IgD-negative memory B cell (primary cell): ENCODE results near the gene RAI2. TPM values are rescaled to one million over a fixed set of nuclear protein-coding genes. Genes with fewer than 3 reads are reported as not detected.

Experiments used
- H3K27ac Mint-ChIP-seq, 3 donors: one replicate each; pipeline ENCODE4 v1.8.0; 2020 to 2022; ENCODE audit warnings: mild to moderate bottlenecking in 3 of 3, mixed read lengths in 3 of 3, moderate library complexity in 1 of 3
- H3K27me3 Mint-ChIP-seq: one replicate; pipeline ENCODE4 v1.8.0; 2021; ENCODE audit warnings: mixed read lengths
- H3K36me3 Mint-ChIP-seq: one replicate; pipeline ENCODE4 v1.8.0; 2020; ENCODE audit warnings: mild to moderate bottlenecking, mixed read lengths
- H3K4me1 Mint-ChIP-seq, 3 donors: one replicate each; pipeline ENCODE4 v1.8.0; 2020 to 2022; ENCODE audit warnings: mixed read lengths in 3 of 3, mild to moderate bottlenecking in 1 of 3
- H3K4me3 Mint-ChIP-seq, 4 donors: one replicate each; pipeline ENCODE4 v1.8.0; 2020 to 2022; ENCODE audit warnings: mild to moderate bottlenecking in 4 of 4, mixed read lengths in 4 of 4, moderate library complexity in 3 of 4
- H3K9me3 Mint-ChIP-seq, 3 donors: one replicate each; pipeline ENCODE4 v1.8.0; 2020 to 2021; ENCODE audit warnings: mixed read lengths in 3 of 3, mild to moderate bottlenecking in 1 of 3
- polyA plus RNA-seq: library from polyadenylated mRNA; unstranded; fragments of 300-500 nt; fragmentation: Illumina TruSeq; gene quantifications from one replicate; pipeline ENCODE4 v1.2.3, GENCODE V29; 2021

The RAI2 gene
- polyA plus RNA-seq, 1 donor from 2014 or later: not detected

GRCh38 chrX:17844236-17844635 is 16.9 kb downstream of the RAI2 start:
- Mint-ChIP-seq H3K4me1 (no peaks in the 10 kb centered on the region), H3K4me3 (no peak overlapping the region), H3K36me3 (no peaks in the 10 kb centered on the region), H3K9me3 (no peaks in the 10 kb centered on the region), H3K27ac (no peak overlapping the region), H3K27me3 (no peaks in the 10 kb centered on the region)

- H3K36me3 Mint-ChIP-seq: no peaks in the 10 kb centered on the region
Measured at GRCh38 chrX:17842769-17843525, 18.2 kb downstream of the RAI2 start.

GRCh38 chrX:17839269-17839668 is 21.8 kb downstream of the RAI2 start:
- Mint-ChIP-seq H3K27ac (no peak overlapping the region), H3K4me3 (no peak overlapping the region), H3K9me3 (no peaks in the 10 kb centered on the region), H3K4me1 (no peaks in the 10 kb centered on the region), H3K36me3 (no peaks in the 10 kb centered on the region), H3K27me3 (no peaks in the 10 kb centered on the region)

More at GRCh38 chrX:17842769-17843525, 18.2 kb downstream of the RAI2 start:
- H3K27me3 Mint-ChIP-seq: no peaks in the 10 kb centered on the region
- H3K27ac Mint-ChIP-seq: no peak overlapping the region
- H3K4me1 Mint-ChIP-seq: no peaks in the 10 kb centered on the region
- no peak overlapping the region for H3K4me3 Mint-ChIP-seq
- H3K9me3 Mint-ChIP-seq: no peaks in the 10 kb centered on the region

DNA sequence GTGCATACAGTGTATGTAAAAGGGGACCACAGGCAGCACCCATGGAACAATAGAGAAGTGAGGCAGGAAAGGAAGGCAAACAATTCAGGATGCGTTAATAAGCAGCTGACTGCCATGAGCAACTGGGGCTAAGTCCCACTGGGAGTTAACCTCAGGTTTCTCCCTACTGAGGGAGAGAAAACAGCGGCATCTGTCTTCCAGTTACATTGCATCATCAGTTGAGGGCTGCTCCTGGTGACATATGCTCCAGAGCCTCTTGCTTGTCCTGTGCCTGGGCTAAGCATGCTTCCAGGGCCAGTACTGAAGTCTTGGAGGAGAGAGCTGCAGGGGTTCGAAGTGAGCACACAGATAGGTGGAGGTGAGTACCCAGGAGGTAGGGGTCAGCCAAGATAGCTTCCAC is 24.3 kb downstream of the RAI2 start:
- H3K4me3 Mint-ChIP-seq: no peak overlapping the region
- no peaks in the 10 kb centered on the region for H3K27me3 Mint-ChIP-seq
- H3K4me1 Mint-ChIP-seq: no peaks in the 10 kb centered on the region
- no peak overlapping the region for H3K27ac Mint-ChIP-seq
- H3K9me3 Mint-ChIP-seq: peaks cover 0 to 1% (median 0%) of the 10 kb centered on the region in 3 donors
- H3K36me3 Mint-ChIP-seq: no peaks in the 10 kb centered on the region

DNA sequence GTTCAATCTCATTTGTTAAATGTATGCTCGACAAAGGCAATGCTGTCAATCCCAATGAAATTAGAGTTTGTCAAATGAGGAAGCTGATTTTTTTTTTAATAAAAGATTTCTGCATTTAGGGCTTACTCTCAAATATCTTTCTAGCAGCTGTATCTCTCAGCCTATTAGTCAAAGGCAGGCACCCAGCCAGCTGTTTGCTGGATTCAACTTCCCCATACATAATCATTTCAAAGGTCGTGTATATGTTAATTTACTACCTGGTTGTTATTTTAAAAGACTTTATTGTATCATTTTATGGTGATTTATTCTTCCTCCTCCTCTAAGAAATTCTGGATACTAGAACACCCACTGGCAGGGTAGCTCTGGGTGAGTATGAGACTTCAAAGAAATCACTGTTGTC is 27.1 kb downstream of the RAI2 start:
- no peaks in the 10 kb centered on the region for H3K27me3 Mint-ChIP-seq
- peaks cover 0 to 1% (median 0%) of the 10 kb centered on the region in 3 donors for H3K9me3 Mint-ChIP-seq
- no peak overlapping the region for H3K27ac Mint-ChIP-seq
- no peak overlapping the region for H3K4me3 Mint-ChIP-seq
- no peaks in the 10 kb centered on the region for H3K36me3 Mint-ChIP-seq
- H3K4me1 Mint-ChIP-seq: no peaks in the 10 kb centered on the region

- H3K27ac Mint-ChIP-seq: no peak overlapping the region
- no peak overlapping the region for H3K4me3 Mint-ChIP-seq
- peaks cover 0 to 3% (median 1%) of the 10 kb centered on the region in 3 donors for H3K9me3 Mint-ChIP-seq
- H3K27me3 Mint-ChIP-seq: peaks cover 2% of the 10 kb centered on the region
- H3K36me3 Mint-ChIP-seq: no peaks in the 10 kb centered on the region
- H3K4me1 Mint-ChIP-seq: no peaks in the 10 kb centered on the region
Measured at GRCh38 chrX:17831255-17831654, 29.8 kb downstream of the RAI2 start.

GRCh38 chrX:17830211-17830610 is 30.9 kb downstream of the RAI2 start:
- peak overlapping the region in 1 of 3 donors; percentile 49 for H3K27ac Mint-ChIP-seq
- H3K4me1 Mint-ChIP-seq: no peaks in the 10 kb centered on the region
- peaks cover 2% of the 10 kb centered on the region for H3K27me3 Mint-ChIP-seq
- H3K36me3 Mint-ChIP-seq: no peaks in the 10 kb centered on the region
- H3K9me3 Mint-ChIP-seq: peaks cover 0 to 8% (median 1%) of the 10 kb centered on the region in 3 donors
- H3K4me3 Mint-ChIP-seq: no peak overlapping the region

DNA sequence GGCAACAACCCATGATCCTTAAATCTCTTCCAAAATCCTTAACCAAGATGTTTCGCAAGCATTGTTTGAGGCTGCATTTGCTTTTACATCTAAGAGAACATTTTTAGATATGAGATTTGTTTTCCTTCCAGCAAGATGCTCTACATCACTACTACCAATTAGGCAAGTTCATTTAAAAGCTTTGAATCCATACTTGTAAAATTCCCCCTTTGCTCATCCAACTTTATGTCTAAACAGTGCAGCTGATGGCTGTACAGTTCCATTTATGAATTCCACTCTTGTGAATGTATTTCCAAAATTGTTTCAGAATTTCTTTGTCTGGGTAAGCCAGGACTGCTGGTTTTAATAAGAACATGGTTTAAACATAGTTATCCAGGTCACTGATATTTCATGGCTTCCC is 31.5 kb downstream of the RAI2 start:
- Mint-ChIP-seq H3K27ac (peak overlapping the region in 1 of 3 donors; percentile 49), H3K27me3 (peaks cover 2% of the 10 kb centered on the region), H3K36me3 (no peaks in the 10 kb centered on the region), H3K9me3 (peaks cover 0 to 8% (median 1%) of the 10 kb centered on the region in 3 donors), H3K4me3 (no peak overlapping the region), H3K4me1 (no peaks in the 10 kb centered on the region)

GRCh38 chrX:17828171-17828570 is 32.9 kb downstream of the RAI2 start:
- H3K36me3 Mint-ChIP-seq: no peaks in the 10 kb centered on the region
- no peaks in the 10 kb centered on the region for H3K4me1 Mint-ChIP-seq
- H3K27me3 Mint-ChIP-seq: peaks cover 2% of the 10 kb centered on the region
- H3K4me3 Mint-ChIP-seq: no peak overlapping the region
- peaks cover 0 to 8% (median 0%) of the 10 kb centered on the region in 3 donors for H3K9me3 Mint-ChIP-seq
- no peak overlapping the region for H3K27ac Mint-ChIP-seq

DNA sequence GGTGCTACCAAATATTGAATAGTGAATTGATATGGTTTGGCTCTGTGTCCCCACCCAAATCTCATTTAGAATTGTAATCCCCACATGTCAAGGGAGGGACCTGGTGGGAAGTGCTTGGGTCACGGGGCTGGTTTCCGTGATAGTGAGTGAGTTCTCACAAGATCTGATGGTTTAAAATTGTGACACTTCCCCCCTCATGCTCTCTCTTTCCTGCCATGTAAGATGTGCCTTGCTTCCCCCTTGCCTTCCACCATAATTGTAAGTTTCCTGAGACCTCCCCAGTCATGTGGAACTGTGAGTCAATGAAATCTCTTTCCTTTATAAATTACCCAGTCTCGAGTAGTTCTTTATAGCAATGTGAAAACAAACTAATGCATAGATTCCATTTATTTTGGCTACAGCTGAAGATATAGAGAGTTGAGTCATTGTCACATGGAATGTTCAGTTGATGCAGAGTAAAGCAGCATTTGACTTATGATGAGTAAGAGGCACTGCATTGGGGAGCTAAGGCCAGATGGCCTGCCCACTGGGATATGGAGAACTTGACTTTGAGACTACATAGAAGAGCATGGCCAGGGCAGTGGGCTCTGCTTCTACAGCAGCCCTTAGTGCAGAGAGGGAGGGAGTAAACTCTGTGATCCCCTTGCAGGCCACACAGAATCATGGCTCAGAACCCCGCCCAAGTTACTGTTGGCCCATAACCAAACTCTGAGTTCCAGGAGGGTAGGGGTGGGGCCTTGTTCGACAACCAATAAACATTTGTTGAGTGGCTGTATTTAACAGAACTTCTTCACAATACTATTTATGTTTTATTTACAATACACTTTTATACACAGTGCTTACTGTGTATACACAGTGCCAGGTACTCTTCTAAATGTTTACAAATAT is 34.2 kb downstream of the RAI2 start:
- H3K9me3 Mint-ChIP-seq: peaks cover 0 to 8% (median 0%) of the 10 kb centered on the region in 3 donors
- H3K4me1 Mint-ChIP-seq: no peaks in the 10 kb centered on the region
- peaks cover 2% of the 10 kb centered on the region for H3K27me3 Mint-ChIP-seq
- no peak overlapping the region for H3K27ac Mint-ChIP-seq
- H3K4me3 Mint-ChIP-seq: no peak overlapping the region
- no peaks in the 10 kb centered on the region for H3K36me3 Mint-ChIP-seq

DNA sequence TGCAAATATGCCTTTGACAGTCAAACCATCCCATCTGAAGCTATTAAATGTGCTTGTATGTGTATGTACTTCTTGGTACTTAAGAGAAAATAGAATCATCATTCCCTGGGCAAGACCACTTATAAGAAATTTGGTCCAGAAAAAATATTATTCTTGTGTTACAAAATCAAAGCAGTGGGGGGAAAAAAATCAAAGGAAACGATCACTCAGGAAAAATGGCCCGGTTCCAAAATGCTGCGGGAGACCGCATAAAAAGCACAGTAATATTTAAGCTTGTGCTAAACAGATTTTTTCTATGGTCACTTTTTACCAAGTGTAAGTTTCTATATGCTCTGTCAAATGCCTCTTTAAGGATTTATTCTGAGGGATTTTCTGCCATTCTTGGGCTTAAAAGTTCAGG is 36.1 kb downstream of the RAI2 start:
- no peak overlapping the region for H3K4me3 Mint-ChIP-seq
- no peaks in the 10 kb centered on the region for H3K36me3 Mint-ChIP-seq
- no peak overlapping the region for H3K27ac Mint-ChIP-seq
- H3K9me3 Mint-ChIP-seq: peaks cover 0 to 8% (median 0%) of the 10 kb centered on the region in 3 donors
- peaks cover 2% of the 10 kb centered on the region for H3K27me3 Mint-ChIP-seq
- H3K4me1 Mint-ChIP-seq: no peaks in the 10 kb centered on the region

DNA sequence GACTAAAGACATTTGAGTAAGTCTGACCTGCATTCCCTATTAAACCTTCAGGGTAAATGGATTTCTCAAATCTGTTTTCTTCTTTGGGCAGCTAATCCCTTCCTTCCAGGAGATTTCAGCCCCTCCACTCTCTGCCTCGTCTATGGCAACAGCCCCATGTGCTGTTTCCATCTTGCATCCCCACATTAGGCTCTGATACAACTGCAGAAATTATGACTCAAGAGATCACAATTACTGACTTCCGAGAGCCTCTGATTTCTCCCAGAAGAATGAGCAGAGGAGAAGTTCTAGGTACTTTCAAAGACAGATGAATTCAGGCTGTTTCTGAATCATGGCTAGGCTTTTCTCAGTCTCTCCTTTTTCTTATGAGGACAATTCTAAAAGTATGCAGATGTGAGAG is 38.7 kb downstream of the RAI2 start:
- Mint-ChIP-seq H3K36me3 (no peaks in the 10 kb centered on the region), H3K9me3 (peaks cover 0 to 8% (median 0%) of the 10 kb centered on the region in 3 donors), H3K27ac (no peak overlapping the region), H3K4me3 (no peak overlapping the region), H3K27me3 (peaks cover 4% of the 10 kb centered on the region), H3K4me1 (no peaks in the 10 kb centered on the region)

DNA sequence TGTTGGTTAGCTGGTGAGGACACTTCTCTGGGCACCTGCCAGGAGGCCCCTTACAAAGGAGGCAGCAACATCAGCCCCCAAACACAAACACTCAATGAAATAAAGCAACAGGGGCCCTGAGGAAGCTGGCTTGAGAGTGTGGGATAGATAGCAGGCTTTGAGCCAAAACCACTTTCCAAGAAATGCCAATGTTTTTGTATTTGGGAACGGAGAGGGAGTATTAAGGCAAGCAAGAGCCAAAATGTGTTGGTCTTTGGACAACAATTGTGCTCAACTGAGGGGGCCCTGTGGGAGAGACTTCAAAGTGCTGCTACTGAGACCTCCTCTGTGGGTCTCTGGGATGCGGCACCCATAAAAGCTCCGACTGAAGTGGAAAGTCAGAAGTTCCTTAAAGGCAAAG is 41.0 kb downstream of the RAI2 start:
- Mint-ChIP-seq H3K27me3 (peaks cover 2% of the 10 kb centered on the region), H3K27ac (no peak overlapping the region), H3K36me3 (no peaks in the 10 kb centered on the region), H3K9me3 (no peaks in the 10 kb centered on the region), H3K4me1 (no peaks in the 10 kb centered on the region), H3K4me3 (no peak overlapping the region)

DNA sequence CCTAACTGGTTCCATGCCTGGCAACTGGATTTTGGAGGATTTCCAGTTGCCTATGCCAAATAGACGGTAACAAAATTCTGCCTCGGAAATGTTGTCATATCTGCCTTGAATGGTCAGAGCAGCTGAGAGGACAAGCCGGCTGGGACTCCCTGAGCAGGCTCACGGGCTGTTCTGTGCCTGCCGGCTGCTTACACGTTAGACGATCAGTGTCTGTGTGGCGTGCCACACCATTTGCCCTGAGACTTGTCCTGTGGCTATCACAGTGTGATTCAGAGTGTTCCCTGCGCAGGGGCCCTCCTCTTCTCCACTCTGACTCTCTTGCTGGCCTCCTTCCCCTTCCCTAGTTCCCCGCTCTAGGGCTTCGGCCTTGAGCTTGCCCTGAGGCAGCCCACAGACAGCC is 42.4 kb downstream of the RAI2 start:
- no peak overlapping the region for H3K27ac Mint-ChIP-seq
- H3K4me3 Mint-ChIP-seq: no peak overlapping the region

GRCh38 chrX:17817251-17817650 is 43.8 kb downstream of the RAI2 start:
- H3K9me3 Mint-ChIP-seq: no peaks in the 10 kb centered on the region

More for the DNA sequence above, 42.4 kb downstream of the RAI2 start:
- no peaks in the 10 kb centered on the region for H3K9me3 Mint-ChIP-seq
- H3K36me3 Mint-ChIP-seq: peaks cover 1% of the 10 kb centered on the region
- no peaks in the 10 kb centered on the region for H3K4me1 Mint-ChIP-seq
- H3K27me3 Mint-ChIP-seq: peaks cover 2% of the 10 kb centered on the region

More at GRCh38 chrX:17817251-17817650, 43.8 kb downstream of the RAI2 start:
- peaks cover 1% of the 10 kb centered on the region for H3K36me3 Mint-ChIP-seq
- no peak overlapping the region for H3K4me3 Mint-ChIP-seq
- H3K27me3 Mint-ChIP-seq: peaks cover 6% of the 10 kb centered on the region
- H3K27ac Mint-ChIP-seq: no peak overlapping the region
- no peaks in the 10 kb centered on the region for H3K4me1 Mint-ChIP-seq
